Esophagus muscularis mucosa (tissue), 4 donors: Measurements from ENCODE around the gene ITGB1BP2. TPM values are rescaled to one million over a fixed set of nuclear protein-coding genes. Genes with fewer than 3 reads are reported as not detected.
"Not testable (repeated sequence)": the region's sequence is repeated elsewhere in the genome, so short reads cannot be mapped to it uniquely, and the experiment has no call there.

Experiments used
- DNase-seq: peaks from one replicate; pipeline ENCODE4 v3.0.0-alpha.2; 2017; ENCODE audit errors: extremely low spot score
- H3K27ac ChIP-seq, 4 donors: fragments of 200-600 bp; sonication (generic); replicated peaks in 1 of 4; 1 replicate in 3 of 4; 2 replicates in 1 of 4; pipeline ENCODE4 v1.5.1; 2016 to 2019; ENCODE audit warnings: mild to moderate bottlenecking in 1 of 4
- H3K27me3 ChIP-seq, 4 donors: fragments of 200-600 bp; sonication (generic); one replicate each; pipeline versions ENCODE4 v1.5.1 to v1.6.0; 2016 to 2019
- H3K36me3 ChIP-seq, 4 donors: fragments of 200-600 bp; sonication (generic); one replicate each; pipeline ENCODE4 v1.5.1; 2016 to 2019
- H3K4me1 ChIP-seq, 4 donors: fragments of 200-600 bp; sonication (generic); one replicate each; pipeline ENCODE4 v1.5.1; 2016 to 2019
- H3K4me3 ChIP-seq, 4 donors: fragments of 200-600 bp; sonication (generic); 1 replicate in 2 of 4; 2 replicates in 2 of 4; pipeline ENCODE4 v1.5.1; 2016 to 2019; ENCODE audit warnings: mild to moderate bottlenecking in 4 of 4, moderate library complexity in 1 of 4
- H3K9me3 ChIP-seq, 4 donors: fragments of 200-600 bp; sonication (generic); 1 replicate in 3 of 4; 2 replicates in 1 of 4; pipeline ENCODE4 v1.5.1; 2016 to 2019
- EP300 ChIP-seq: sonication (generic); formaldehyde crosslinking; IDR thresholded peaks from one replicate; pipeline ENCODE4 v1.6.1; 2017; ENCODE audit warnings: antibody characterized with exemption
- POLR2A ChIP-seq: fragments of 450-650 bp; IDR thresholded peaks from one replicate; pipeline ENCODE4 v1.6.1; 2017; ENCODE audit warnings: antibody characterized with exemption, moderate library complexity, mild to moderate bottlenecking, low read depth
- POLR2AphosphoS5 ChIP-seq, 2 donors: sonication (generic); formaldehyde crosslinking; IDR thresholded peaks; one replicate each; pipeline ENCODE4 v1.6.1; 2017; ENCODE audit warnings: antibody characterized with exemption in 2 of 2
- WGBS: methylation state at CpG from one replicate; pipeline ENCODE4 v1.1.5; 2018; 5-methylcytosine and 5-hydroxymethylcytosine counted together
- intact Hi-C: fragments of 100-400 bp; cut with DNase I; formaldehyde crosslinking; loops from one replicate; pipeline ENCODE4 v1.15.1; 2023
- total RNA-seq, 4 donors: library from RNA; depleted of rRNA; stranded (reverse); fragments of >200 nt; gene quantifications; one replicate each; pipeline versions ENCODE4 v1.1.0 to v1.2.1, GENCODE V29; 2016
- TF ChIP-seq, protein P1 (sequence below), 3 experiments: fragments of 200-600 bp in 2 of 3; fragments of 450-650 bp in 1 of 3; sonication (generic) in 2 of 3; IDR thresholded peaks; one replicate each; pipeline ENCODE4 v1.5.1; 2017 to 2019; ENCODE audit warnings: antibody characterized with exemption in 3 of 3, mild to moderate bottlenecking in 2 of 3, moderate library complexity in 1 of 3

The ITGB1BP2 gene
- total RNA-seq, 4 donors from 2014 or later = 12.0 to 35.7 (median 22.2) TPM

DNA sequence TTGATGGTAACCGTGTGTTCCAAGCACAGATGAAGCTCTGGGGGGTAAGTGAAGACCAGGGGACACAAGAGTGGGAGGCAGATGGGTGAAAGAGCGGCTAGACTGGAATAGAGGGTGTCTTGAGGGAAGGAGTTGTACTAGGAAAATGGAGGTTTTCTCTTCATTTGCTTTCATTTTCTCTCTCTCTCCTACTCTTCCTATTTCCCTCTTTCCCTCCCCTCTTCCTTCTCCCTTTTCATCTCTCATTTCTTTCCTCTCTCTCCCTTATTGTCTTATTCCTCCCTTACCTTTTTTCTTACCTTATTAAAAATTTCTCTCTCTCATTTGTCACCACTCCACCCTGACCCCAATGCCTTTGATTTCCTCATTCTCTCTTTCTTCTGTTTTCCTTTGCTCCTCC is 3.0 kb downstream of the ITGB1BP2 start:
- Histone ChIP-seq H3K27ac (no peak overlapping the region), H3K4me1 (peaks cover 0 to 33% (median 21%) of the 10 kb centered on the region in 4 donors), H3K4me3 (no peak overlapping the region), H3K36me3 (peaks cover 6 to 12% (median 8%) of the 10 kb centered on the region in 4 donors), H3K27me3 (no peaks in the 10 kb centered on the region), H3K9me3 (no peaks in the 10 kb centered on the region)
- intact Hi-C loops = no loop called here
- 79% methylated on average over 2 of the region's 2 CpGs for WGBS
- DNase-seq = no peak
- no peak for TF ChIP-seq POLR2AphosphoS5 (IDR thresholded peaks at IDR 0.05)

- Histone ChIP-seq H3K4me3 (no peak overlapping the region), H3K36me3 (no peaks in the 10 kb centered on the region), H3K27ac (peak overlapping the region; percentile 31 to 61 (median 46)), H3K9me3 (no peaks in the 10 kb centered on the region), H3K27me3 (no peaks in the 10 kb centered on the region), H3K4me1 (peaks cover 0 to 24% (median 5%) of the 10 kb centered on the region in 4 donors)
- intact Hi-C loops = no loop called here
- no peak for DNase-seq
- TF ChIP-seq EP300 = no peak
- no peak for TF ChIP-seq POLR2AphosphoS5 (IDR thresholded peaks at IDR 0.05)
- no peak for TF ChIP-seq POLR2A
- TF ChIP-seq, protein P1, sequence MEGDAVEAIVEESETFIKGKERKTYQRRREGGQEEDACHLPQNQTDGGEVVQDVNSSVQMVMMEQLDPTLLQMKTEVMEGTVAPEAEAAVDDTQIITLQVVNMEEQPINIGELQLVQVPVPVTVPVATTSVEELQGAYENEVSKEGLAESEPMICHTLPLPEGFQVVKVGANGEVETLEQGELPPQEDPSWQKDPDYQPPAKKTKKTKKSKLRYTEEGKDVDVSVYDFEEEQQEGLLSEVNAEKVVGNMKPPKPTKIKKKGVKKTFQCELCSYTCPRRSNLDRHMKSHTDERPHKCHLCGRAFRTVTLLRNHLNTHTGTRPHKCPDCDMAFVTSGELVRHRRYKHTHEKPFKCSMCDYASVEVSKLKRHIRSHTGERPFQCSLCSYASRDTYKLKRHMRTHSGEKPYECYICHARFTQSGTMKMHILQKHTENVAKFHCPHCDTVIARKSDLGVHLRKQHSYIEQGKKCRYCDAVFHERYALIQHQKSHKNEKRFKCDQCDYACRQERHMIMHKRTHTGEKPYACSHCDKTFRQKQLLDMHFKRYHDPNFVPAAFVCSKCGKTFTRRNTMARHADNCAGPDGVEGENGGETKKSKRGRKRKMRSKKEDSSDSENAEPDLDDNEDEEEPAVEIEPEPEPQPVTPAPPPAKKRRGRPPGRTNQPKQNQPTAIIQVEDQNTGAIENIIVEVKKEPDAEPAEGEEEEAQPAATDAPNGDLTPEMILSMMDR (IDR thresholded peaks at IDR 0.05) = no peak
- WGBS = 72% methylated on average over 7 of the region's 7 CpGs
These were observed 14.4 kb downstream of the ITGB1BP2 start for GRCh38 chrX:71315917-71316316.

DNA sequence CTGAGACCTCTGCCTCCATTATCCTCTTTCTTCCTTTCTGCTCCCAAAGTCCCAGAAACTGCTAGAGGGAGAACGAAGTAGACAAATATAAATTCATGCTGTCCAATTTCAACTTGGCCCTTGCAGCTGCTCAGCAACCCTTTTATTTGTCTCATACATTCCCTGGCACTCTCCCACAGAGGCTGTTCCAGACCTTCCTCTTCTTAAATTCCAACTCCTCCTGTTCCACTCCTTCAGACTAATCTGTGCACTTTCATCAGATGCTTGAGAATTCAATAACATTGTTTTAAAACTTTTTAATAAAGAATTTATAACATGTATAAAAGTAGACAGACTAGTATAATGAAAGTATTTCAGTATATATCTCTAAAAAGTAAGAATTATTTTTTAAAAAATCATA is 15.4 kb downstream of the ITGB1BP2 start:
- intact Hi-C loops, H3K27me3 ChIP-seq, H3K9me3 ChIP-seq, H3K4me3 ChIP-seq, H3K36me3 ChIP-seq, DNase-seq: not testable (repeated sequence)
- peak overlapping the region in 3 of 4 donors; percentile 35 to 61 (median 56) for H3K27ac ChIP-seq
- peaks cover 0 to 32% (median 5%) of the 10 kb centered on the region in 4 donors for H3K4me1 ChIP-seq
- 36% methylated on average over 1 of the region's 1 CpG for WGBS

- Histone ChIP-seq H3K36me3 (no peaks in the 10 kb centered on the region), H3K27me3 (no peaks in the 10 kb centered on the region), H3K4me1 (peaks cover 0 to 38% (median 11%) of the 10 kb centered on the region in 4 donors), H3K9me3 (no peaks in the 10 kb centered on the region), H3K27ac (no peak overlapping the region), H3K4me3 (no peak overlapping the region)
- no peak for DNase-seq
- WGBS = 64% methylated on average over 1 of the region's 1 CpG
- intact Hi-C loops = no loop called here
- TF ChIP-seq EP300 (no peak), POLR2A (no peak), POLR2AphosphoS5 (IDR thresholded peaks at IDR 0.05) (no peak)
- TF ChIP-seq, protein P1 (IDR thresholded peaks at IDR 0.05) = no peak
These were observed 18.6 kb downstream of the ITGB1BP2 start for GRCh38 chrX:71320126-71320525.

DNA sequence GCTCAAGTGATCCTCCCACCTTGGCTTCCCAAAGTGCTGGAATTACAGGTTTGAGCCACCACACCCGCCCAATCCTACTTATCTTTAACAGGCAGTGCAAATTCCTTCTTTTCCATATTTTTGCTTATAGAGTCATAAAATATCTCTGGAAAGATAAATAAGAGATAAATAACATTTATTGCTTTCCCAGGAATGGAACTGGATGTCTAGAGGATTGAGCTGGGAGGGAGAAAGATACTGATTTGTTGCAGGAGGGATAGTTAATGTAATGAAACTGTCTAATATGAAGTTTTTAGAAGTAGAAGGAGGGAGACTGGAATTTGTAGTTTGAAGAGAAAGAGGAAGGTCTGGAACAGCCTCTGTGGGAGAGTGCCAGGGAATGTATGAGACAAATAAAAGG is 20.2 kb downstream of the ITGB1BP2 start:
- Histone ChIP-seq H3K27ac (peak overlapping the region; percentile 22 to 63 (median 50)), H3K36me3 (no peaks in the 10 kb centered on the region), H3K9me3 (peaks cover 0 to 13% (median 0%) of the 10 kb centered on the region in 4 donors), H3K4me3 (no peak overlapping the region), H3K27me3 (no peaks in the 10 kb centered on the region), H3K4me1 (peaks cover 0 to 26% (median 6%) of the 10 kb centered on the region in 4 donors)
- DNase-seq = no peak
- WGBS = 83% methylated on average over 1 of the region's 1 CpG
- TF ChIP-seq POLR2AphosphoS5 (IDR thresholded peaks at IDR 0.05) = no peak
- no peak for TF ChIP-seq POLR2A
- TF ChIP-seq, protein P1 (IDR thresholded peaks at IDR 0.05) = no peak
- no peak for TF ChIP-seq EP300
- intact Hi-C loops = no loop called here

DNA sequence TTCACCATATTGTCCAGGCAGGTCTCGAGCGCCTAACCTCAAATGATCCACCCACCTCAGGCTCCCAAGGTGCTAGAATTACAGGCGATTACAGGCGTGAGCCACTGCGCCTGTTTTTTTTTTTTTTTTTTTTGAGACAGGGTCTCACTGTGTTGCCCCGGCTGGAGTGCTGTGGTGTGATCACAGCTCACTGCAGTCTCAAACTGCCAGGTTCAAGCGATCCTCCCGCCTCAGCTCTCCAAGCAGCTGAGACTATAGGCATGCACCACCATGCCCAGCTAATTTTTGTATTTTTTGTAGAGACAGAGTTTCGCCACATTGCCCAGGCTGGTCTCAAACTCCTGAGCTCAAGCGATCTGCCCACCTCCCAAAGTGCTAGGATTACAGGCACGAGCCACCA is 22.9 kb downstream of the ITGB1BP2 start:
- intact Hi-C loops, DNase-seq, H3K4me3 ChIP-seq, H3K27me3 ChIP-seq, H3K27ac ChIP-seq, H3K36me3 ChIP-seq: not testable (repeated sequence)
- H3K4me1 ChIP-seq = peaks cover 0 to 14% (median 6%) of the 10 kb centered on the region in 4 donors
- WGBS = 86% methylated on average over 11 of the region's 11 CpGs
- H3K9me3 ChIP-seq = peaks cover 0 to 18% (median 2%) of the 10 kb centered on the region in 4 donors
